ENCODE results near the gene P2RY6.

P2RY6 gene

GRCh38 chr11:73338279-73338678 lies 66.1 kb downstream of the P2RY6 start:
- Mint-ChIP-seq H3K4me3 (no peak overlapping the region), H3K9me3 (no peaks in the 10 kb centered on the region), H3K27ac (ENCODE audit: low read depth) (no peak overlapping the region), H3K27me3 (no peaks in the 10 kb centered on the region), H3K36me3 (ENCODE audit: insufficient read depth) (peaks cover 5% of the 10 kb centered on the region), H3K4me1 (no peaks in the 10 kb centered on the region)
- ATAC-seq (replicated peaks; ENCODE audit: extremely low read depth, poor library complexity, severe bottlenecking): no peak
- DNase-seq (ENCODE audit: low spot score in 2 of 2): no peak

- H3K4me3 Mint-ChIP-seq: no peak overlapping the region
- DNase-seq (ENCODE audit: low spot score in 2 of 2) (no peak), ATAC-seq (replicated peaks; ENCODE audit: extremely low read depth, poor library complexity, severe bottlenecking) (no peak)
- H3K4me1 Mint-ChIP-seq: no peaks in the 10 kb centered on the region
- H3K36me3 Mint-ChIP-seq (ENCODE audit: insufficient read depth): peaks cover 5% of the 10 kb centered on the region
- no peak overlapping the region for H3K27ac Mint-ChIP-seq (ENCODE audit: low read depth)
- no peaks in the 10 kb centered on the region for H3K27me3 Mint-ChIP-seq
- H3K9me3 Mint-ChIP-seq: no peaks in the 10 kb centered on the region
Observed at GRCh38 chr11:73340164-73340563, 68.0 kb downstream of the P2RY6 start.

GRCh38 chr11:73342633-73343032 lies 70.5 kb downstream of the P2RY6 start:
- DNase-seq (ENCODE audit: low spot score in 2 of 2): no peak
- peaks cover 20% of the 10 kb centered on the region for H3K27me3 Mint-ChIP-seq
- ATAC-seq (replicated peaks; ENCODE audit: extremely low read depth, poor library complexity, severe bottlenecking): no peak
- no peaks in the 10 kb centered on the region for H3K4me1 Mint-ChIP-seq
- no peak overlapping the region for H3K4me3 Mint-ChIP-seq
- no peak overlapping the region for H3K27ac Mint-ChIP-seq (ENCODE audit: low read depth)
- H3K9me3 Mint-ChIP-seq: no peaks in the 10 kb centered on the region
- H3K36me3 Mint-ChIP-seq (ENCODE audit: insufficient read depth): peaks cover 2% of the 10 kb centered on the region

GRCh38 chr11:73343076-73343873 lies 71.1 kb downstream of the P2RY6 start:
- peaks cover 2% of the 10 kb centered on the region for H3K36me3 Mint-ChIP-seq (ENCODE audit: insufficient read depth)
- H3K27ac Mint-ChIP-seq (ENCODE audit: low read depth): no peak overlapping the region

GRCh38 chr11:73344191-73344607 lies 72.1 kb downstream of the P2RY6 start:
- Mint-ChIP-seq H3K27ac (ENCODE audit: low read depth) (no peak overlapping the region), H3K36me3 (ENCODE audit: insufficient read depth) (peaks cover 2% of the 10 kb centered on the region), H3K4me1 (no peaks in the 10 kb centered on the region), H3K27me3 (peaks cover 31% of the 10 kb centered on the region), H3K9me3 (no peaks in the 10 kb centered on the region), H3K4me3 (no peak overlapping the region)
- ATAC-seq (replicated peaks; ENCODE audit: extremely low read depth, poor library complexity, severe bottlenecking) (no peak), DNase-seq (ENCODE audit: low spot score in 2 of 2) (no peak)

More at GRCh38 chr11:73343076-73343873, 71.1 kb downstream of the P2RY6 start:
- DNase-seq (ENCODE audit: low spot score in 2 of 2) (no peak), ATAC-seq (replicated peaks; ENCODE audit: extremely low read depth, poor library complexity, severe bottlenecking) (no peak)
- H3K27me3 Mint-ChIP-seq: peaks cover 26% of the 10 kb centered on the region
- no peak overlapping the region for H3K4me3 Mint-ChIP-seq
- H3K4me1 Mint-ChIP-seq: no peaks in the 10 kb centered on the region
- H3K9me3 Mint-ChIP-seq: no peaks in the 10 kb centered on the region

GRCh38 chr11:73345481-73346160 lies 73.5 kb downstream of the P2RY6 start:
- no peak for DNase-seq (ENCODE audit: low spot score in 2 of 2)
- H3K4me3 Mint-ChIP-seq: no peak overlapping the region
- peaks cover 31% of the 10 kb centered on the region for H3K27me3 Mint-ChIP-seq
- peaks cover 2% of the 10 kb centered on the region for H3K36me3 Mint-ChIP-seq (ENCODE audit: insufficient read depth)
- H3K4me1 Mint-ChIP-seq: no peaks in the 10 kb centered on the region
- ATAC-seq (replicated peaks; ENCODE audit: extremely low read depth, poor library complexity, severe bottlenecking): no peak
- no peak overlapping the region for H3K27ac Mint-ChIP-seq (ENCODE audit: low read depth)
- no peaks in the 10 kb centered on the region for H3K9me3 Mint-ChIP-seq

- peaks cover 2% of the 10 kb centered on the region for H3K36me3 Mint-ChIP-seq (ENCODE audit: insufficient read depth)
- no peaks in the 10 kb centered on the region for H3K4me1 Mint-ChIP-seq
- peaks cover 31% of the 10 kb centered on the region for H3K27me3 Mint-ChIP-seq
- DNase-seq (ENCODE audit: low spot score in 2 of 2) (no peak), ATAC-seq (replicated peaks; ENCODE audit: extremely low read depth, poor library complexity, severe bottlenecking) (no peak)
- H3K9me3 Mint-ChIP-seq: no peaks in the 10 kb centered on the region
- no peak overlapping the region for H3K4me3 Mint-ChIP-seq
- H3K27ac Mint-ChIP-seq (ENCODE audit: low read depth): no peak overlapping the region
Observed at GRCh38 chr11:73346186-73346935, 74.2 kb downstream of the P2RY6 start.

GRCh38 chr11:73347067-73347466 lies 74.9 kb downstream of the P2RY6 start:
- H3K27ac Mint-ChIP-seq (ENCODE audit: low read depth): no peak overlapping the region
- H3K27me3 Mint-ChIP-seq: peaks cover 31% of the 10 kb centered on the region
- H3K9me3 Mint-ChIP-seq: no peaks in the 10 kb centered on the region
- ATAC-seq (replicated peaks; ENCODE audit: extremely low read depth, poor library complexity, severe bottlenecking): no peak
- no peak overlapping the region for H3K4me3 Mint-ChIP-seq
- no peaks in the 10 kb centered on the region for H3K4me1 Mint-ChIP-seq
- peaks cover 2% of the 10 kb centered on the region for H3K36me3 Mint-ChIP-seq (ENCODE audit: insufficient read depth)
- no peak for DNase-seq (ENCODE audit: low spot score in 2 of 2)

Measured in central memory CD8-positive, alpha-beta T cell (primary cell).